Keratinocyte (primary cell): Measurements from ENCODE around the gene PHF12. TPM values are rescaled to one million over a fixed set of nuclear protein-coding genes. Genes with fewer than 3 reads are reported as not detected.
A peak's percentile ranks its signal among the peaks of the same experiment; 100 is the strongest.

Experiments used
- DNase-seq: peaks from one replicate; pipeline ENCODE4 v3.0.0-alpha.2; 2011; ENCODE audit warnings: low read depth, missing footprints, low spot score
- FAIRE-seq: peaks from 2 replicates; lab custom pipeline; 2011; peaks lifted over from hg19 to GRCh38; lab: Jason Lieb, UNC
- H2AFZ ChIP-seq: 2 replicates; pipeline ENCODE4 v1.6.0; 2012; ENCODE audit warnings: low read length, control low read depth, inconsistent platforms; ENCODE audit not compliant: control insufficient read depth
- H3K27ac ChIP-seq: 2 replicates; pipeline ENCODE4 v1.5.1; 2011; ENCODE audit warnings: low read length; ENCODE audit not compliant: control insufficient read depth, insufficient read depth
- H3K27me3 ChIP-seq: 3 replicates; pipeline ENCODE4 v1.6.0; 2011; ENCODE audit warnings: low read length; ENCODE audit not compliant: control insufficient read depth, insufficient read depth; ENCODE audit errors: extremely low read depth
- H3K36me3 ChIP-seq, 2 experiments: 2 replicates in 1 of 2; 3 replicates in 1 of 2; pipeline ENCODE4 v1.5.1; 2011; ENCODE audit warnings: low read length in 2 of 2, mild to moderate bottlenecking in 1 of 2; ENCODE audit not compliant: control insufficient read depth in 2 of 2, insufficient read depth in 2 of 2; ENCODE audit errors: extremely low read depth in 1 of 2
- H3K4me1 ChIP-seq: 3 replicates; pipeline ENCODE4 v1.5.1; 2011; ENCODE audit warnings: low read length; ENCODE audit not compliant: control insufficient read depth, insufficient read depth; ENCODE audit errors: extremely low read depth
- H3K4me2 ChIP-seq: 3 replicates; pipeline ENCODE4 v1.6.0; 2011; ENCODE audit warnings: low read depth, low read length; ENCODE audit not compliant: control insufficient read depth, insufficient read depth; ENCODE audit errors: extremely low read depth
- H3K4me3 ChIP-seq, 3 experiments: fragments of 200-600 bp in 1 of 3; sonication (generic) in 1 of 3; 2 replicates in 2 of 3; 3 replicates in 1 of 3; pipeline ENCODE4 v1.5.1; 2011 to 2016; ENCODE audit warnings: low read length in 3 of 3, mild to moderate bottlenecking in 3 of 3, control low read depth in 2 of 3, inconsistent platforms in 1 of 3, low read depth in 1 of 3, mixed read lengths in 1 of 3, mixed run types in 1 of 3, moderate library complexity in 1 of 3; ENCODE audit not compliant: control insufficient read depth in 2 of 3, insufficient read depth in 2 of 3; ENCODE audit errors: extremely low read depth in 1 of 3
- H3K79me2 ChIP-seq: 2 replicates; pipeline ENCODE4 v1.6.0; 2012; ENCODE audit warnings: low read length; ENCODE audit not compliant: control insufficient read depth, insufficient read depth
- H3K9ac ChIP-seq: 3 replicates; pipeline ENCODE4 v1.6.0; 2011; ENCODE audit warnings: low read length; ENCODE audit not compliant: control insufficient read depth, insufficient read depth; ENCODE audit errors: extremely low read depth
- H3K9me1 ChIP-seq: 3 replicates; pipeline ENCODE4 v1.6.0; 2011; ENCODE audit warnings: low read length; ENCODE audit not compliant: control insufficient read depth, insufficient read depth; ENCODE audit errors: extremely low read depth
- H3K9me3 ChIP-seq: 2 replicates; pipeline ENCODE4 v1.5.1; 2012; ENCODE audit warnings: low read depth, low read length; ENCODE audit not compliant: control insufficient read depth
- H4K20me1 ChIP-seq: 3 replicates; pipeline ENCODE4 v1.6.0; 2011; ENCODE audit warnings: low read length; ENCODE audit not compliant: control insufficient read depth, insufficient read depth; ENCODE audit errors: extremely low read depth
- CTCF ChIP-seq, 3 experiments: IDR thresholded peaks in 1 of 3; conservative IDR thresholded peaks in 1 of 3; optimal IDR thresholded peaks in 1 of 3; 2 replicates in 2 of 3; 3 replicates in 1 of 3; pipeline versions ENCODE3 to v1.5.1; 2011; ENCODE audit warnings: low read length in 3 of 3, mild to moderate bottlenecking in 3 of 3, moderate library complexity in 2 of 3, control low read depth in 1 of 3, inconsistent platforms in 1 of 3; ENCODE audit not compliant: insufficient read depth in 2 of 3; ENCODE audit errors: extremely low read depth in 1 of 3
- EZH2 ChIP-seq: IDR thresholded peaks from one replicate; pipeline ENCODE4 v1.6.1; 2012; ENCODE audit warnings: inconsistent platforms, mild to moderate bottlenecking, low read length, moderate library complexity
- dilution Hi-C: fragments of 300-500 bp; cut with MboI; formaldehyde crosslinking; loops from one replicate; pipeline ENCODE4 v1.7.0; 2020; ENCODE audit warnings: low sequenced_read_pairs; ENCODE audit not compliant: extremely low pct_ligation_motif_present
- polyA plus RNA-seq, 5 experiments: library from polyadenylated mRNA; depleted of rRNA in 3 of 5; stranded (reverse) in 3 of 5; stranded (forward) in 1 of 5; unstranded in 1 of 5; fragments of >200 nt; gene quantifications; 1 replicate in 1 of 5; 2 replicates in 3 of 5; 3 replicates in 1 of 5; pipeline versions ENCODE4 v1.2.1 to v1.2.3, GENCODE V29; 2011 to 2012; ENCODE audit warnings: missing spikeins in 2 of 5, low read depth in 1 of 5, low replicate concordance in 1 of 5

Gene PHF12
- polyA plus RNA-seq, 1 donor (not counting 4 experiments of a cell fraction or from before 2014, with no cell fraction given), result 9.6 TPM

DNA sequence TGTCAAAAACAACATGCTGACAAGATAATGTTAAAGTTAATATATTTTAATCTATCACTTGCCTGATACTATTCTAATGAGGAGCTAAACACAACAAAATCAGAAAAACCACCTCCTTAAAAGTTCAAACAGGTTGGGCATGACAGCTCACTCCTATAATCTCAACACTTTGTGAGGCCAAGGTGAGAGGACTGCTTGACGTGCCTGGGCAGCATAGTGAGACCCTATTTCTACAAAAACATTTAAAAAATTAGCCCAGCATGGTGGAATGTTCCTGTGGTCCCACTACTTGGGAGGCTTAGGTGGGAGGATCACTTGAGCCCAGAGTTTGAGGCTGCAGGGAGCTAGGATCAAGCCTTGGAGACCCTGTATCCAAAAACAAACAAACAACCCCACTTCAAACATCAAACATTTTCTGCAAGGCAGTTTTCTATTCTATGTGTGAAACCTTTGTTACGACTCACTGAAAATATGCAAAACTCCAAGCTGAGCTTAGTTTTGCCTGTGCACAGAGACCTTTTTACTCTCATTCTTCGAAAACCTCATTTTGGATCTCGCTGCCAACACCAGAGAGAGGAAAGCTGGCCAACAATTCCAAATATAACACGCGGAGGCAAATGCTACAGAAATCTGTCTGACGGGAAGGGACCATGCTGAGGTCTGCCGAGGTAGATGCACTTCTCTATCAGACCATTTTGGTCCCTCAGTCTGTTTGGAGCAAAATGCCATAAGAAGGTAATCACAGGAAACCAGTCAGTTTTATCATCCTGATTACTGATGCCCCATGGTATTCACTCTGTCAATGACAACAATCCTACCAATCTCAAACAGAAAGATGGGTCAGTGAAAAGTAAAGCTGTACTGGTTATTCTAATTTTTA, 6.2 kb downstream of the PHF12 start:
- Histone ChIP-seq H4K20me1 (no peaks in the 10 kb centered on the region), H3K27me3 (no peaks in the 10 kb centered on the region), H3K9ac (no peak overlapping the region), H3K9me1 (no peaks in the 10 kb centered on the region), H2AFZ (no peak overlapping the region), H3K36me3 (peaks cover 4 to 11% of the 10 kb centered on the region in 2 experiments), H3K79me2 (peaks cover 94% of the 10 kb centered on the region), H3K27ac (peak overlapping the region; percentile 65), H3K4me3 (no peak overlapping the region), H3K4me1 (peaks cover 40% of the 10 kb centered on the region), H3K4me2 (peak overlapping the region; percentile 19), H3K9me3 (no peaks in the 10 kb centered on the region)
- dilution Hi-C loops, result no loop called here
- TF ChIP-seq CTCF (optimal IDR thresholded peaks at IDR 0.05 in 1 of 3, IDR thresholded peaks at IDR 0.05 in 1 of 3, conservative IDR thresholded peaks at IDR 0.05 in 1 of 3; ENCODE audit: extremely low read depth in 1 of 3, insufficient read depth in 2 of 3, low read length in 3 of 3) (no peak), EZH2 (no peak)
- peak; percentile 9 for FAIRE-seq
- no peak for DNase-seq

DNA sequence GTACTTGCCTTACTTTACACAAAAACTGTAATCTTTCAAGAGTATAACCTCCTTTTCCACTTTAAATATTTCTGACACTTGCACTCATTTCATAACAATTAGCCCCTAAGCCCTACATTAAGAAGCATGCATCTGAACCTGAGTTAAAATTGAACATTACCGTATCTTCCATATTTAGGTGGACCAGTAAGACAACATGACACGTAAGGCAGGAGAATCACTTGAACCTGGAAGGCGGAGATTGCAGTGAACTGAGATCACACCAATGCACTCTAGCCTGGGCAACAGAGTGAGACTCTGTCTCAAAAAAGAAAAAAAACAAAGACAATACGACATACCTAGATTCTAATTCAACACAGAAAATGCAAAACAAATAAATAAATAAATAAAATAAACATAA, 7.0 kb downstream of the PHF12 start:
- no peak overlapping the region for H2AFZ ChIP-seq
- H3K27ac ChIP-seq, result no peak overlapping the region
- peaks cover 95% of the 10 kb centered on the region for H3K79me2 ChIP-seq
- peaks cover 6 to 11% of the 10 kb centered on the region in 2 experiments for H3K36me3 ChIP-seq
- DNase-seq (no peak), FAIRE-seq (no peak)
- H3K9ac ChIP-seq, result no peak overlapping the region
- no peaks in the 10 kb centered on the region for H3K9me1 ChIP-seq
- no peak overlapping the region for H3K4me2 ChIP-seq
- no peak overlapping the region for H3K4me3 ChIP-seq
- no peaks in the 10 kb centered on the region for H3K9me3 ChIP-seq
- H3K4me1 ChIP-seq, result peaks cover 40% of the 10 kb centered on the region
- no peak for TF ChIP-seq EZH2
- TF ChIP-seq CTCF (optimal IDR thresholded peaks at IDR 0.05 in 1 of 3, IDR thresholded peaks at IDR 0.05 in 1 of 3, conservative IDR thresholded peaks at IDR 0.05 in 1 of 3; ENCODE audit: extremely low read depth in 1 of 3, insufficient read depth in 2 of 3, low read length in 3 of 3), result no peak
- dilution Hi-C loops, result no loop called here
- H4K20me1 ChIP-seq, result no peaks in the 10 kb centered on the region
- H3K27me3 ChIP-seq, result no peaks in the 10 kb centered on the region
